ENCODE results near the gene TOM1L2.
"Not testable (repeated sequence)": the region's sequence is repeated elsewhere in the genome, so short reads cannot be mapped to it uniquely, and the experiment has no call there.

Gene TOM1L2

DNA sequence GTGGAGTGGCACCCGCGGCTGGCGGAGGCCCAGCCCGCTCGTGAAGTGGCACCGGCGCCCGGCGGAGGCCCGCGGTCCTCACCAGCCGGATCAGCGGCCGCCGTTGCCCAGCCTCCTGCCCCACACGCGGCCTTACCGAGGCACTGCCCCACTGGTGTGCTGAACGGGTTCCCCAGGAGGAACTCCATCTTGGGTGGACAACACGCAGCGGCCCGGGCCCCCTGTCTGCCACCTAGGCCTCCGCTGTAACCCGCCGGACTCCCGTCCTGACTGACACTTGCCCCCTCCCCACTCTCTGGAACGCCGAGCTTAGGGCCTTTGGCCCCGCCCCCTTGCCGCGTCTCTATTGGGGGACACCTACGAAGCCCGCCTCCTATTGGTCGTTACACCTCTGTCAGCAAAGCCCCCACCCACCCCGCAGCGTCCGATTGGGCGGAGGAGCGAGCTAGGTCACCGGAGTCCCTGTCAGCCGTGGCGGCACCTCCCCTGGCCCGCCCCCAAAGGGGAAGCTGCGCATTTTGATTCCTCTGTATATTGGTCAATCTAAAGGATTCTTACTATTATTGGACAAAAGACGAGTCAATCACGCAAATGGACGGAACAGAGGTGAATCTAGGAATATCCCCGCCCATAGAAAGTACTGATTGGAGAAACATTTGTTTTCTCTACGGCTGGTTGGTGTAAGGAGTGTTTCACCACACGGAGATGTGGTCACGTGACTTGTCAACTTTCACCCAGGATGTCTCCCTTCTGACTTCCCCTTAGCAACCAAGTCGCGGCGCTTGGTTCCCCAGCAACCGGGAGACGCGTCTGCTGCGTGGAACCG lies at the start of gene TOM1L2, which contains the start of gene DRC3:
TSS of gene TOM1L2 (minus strand) at position 275 of the 826 bp plus-strand sequence. CDS start at position 188, 87 bp downstream.
TSS of gene DRC3 (plus strand) at position 737 of the 826 bp plus-strand sequence. CDS start 4,737 bp downstream, outside the sequence.
- DNase-seq (ENCODE audit: low read depth) = peak; percentile 100

DNA sequence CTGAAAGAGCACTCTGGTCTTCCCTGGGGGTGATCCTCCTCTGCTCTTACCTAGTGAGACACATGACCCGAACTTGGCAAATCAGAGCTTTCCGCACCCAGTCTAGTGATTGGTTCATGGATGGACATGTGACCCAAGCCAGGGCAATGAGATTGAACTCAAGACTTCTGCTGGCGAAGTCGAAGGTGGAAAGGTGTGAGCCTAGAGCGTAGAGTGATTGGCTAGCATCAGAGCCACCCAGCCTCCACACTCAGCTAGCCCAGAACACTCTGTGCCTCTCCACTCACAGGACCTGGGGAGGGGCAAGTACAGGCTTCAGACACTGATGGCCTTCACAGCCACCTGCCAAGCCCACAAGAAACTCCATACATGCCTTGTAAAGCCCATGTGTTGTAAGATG lies 49.2 kb upstream of the TOM1L2 start:
- no peak for DNase-seq (ENCODE audit: low read depth)

DNA sequence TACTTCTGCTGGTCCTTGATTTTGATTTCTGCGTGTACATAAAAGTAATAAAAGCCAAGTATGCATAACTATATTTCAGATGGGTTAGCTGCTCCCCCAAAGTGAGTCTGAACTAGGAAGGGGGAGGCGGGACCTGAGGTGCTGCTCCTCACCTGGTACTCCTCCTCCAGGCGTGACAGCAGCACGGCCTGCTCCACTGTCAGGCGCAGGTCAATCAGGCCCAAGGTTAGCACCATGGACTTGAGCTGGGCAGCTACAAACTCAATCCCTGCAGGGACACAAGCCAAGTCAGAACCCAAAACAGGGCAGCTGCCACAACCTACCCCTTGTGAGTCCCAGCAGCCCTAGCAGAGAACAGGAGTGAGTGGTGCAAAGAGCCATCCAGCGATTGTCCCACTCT lies 48.8 kb upstream of the TOM1L2 start:
- no peak for DNase-seq (ENCODE audit: low read depth)

DNA sequence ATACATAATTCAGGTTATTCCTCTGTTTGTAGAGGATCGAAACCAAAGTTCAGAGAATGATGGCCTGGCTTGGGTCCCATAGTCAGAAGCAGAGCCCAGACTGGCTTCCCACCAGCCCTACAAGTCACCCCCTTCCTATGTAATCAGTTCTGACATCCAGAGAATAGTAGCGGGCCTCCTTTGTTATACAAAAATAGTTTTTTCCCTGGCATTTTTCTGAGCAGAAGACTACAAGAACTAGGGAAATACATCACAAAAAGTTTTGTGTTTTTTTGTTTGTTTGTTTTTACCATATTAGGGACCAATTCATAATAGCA lies 47.6 kb upstream of the TOM1L2 start:
- DNase-seq (ENCODE audit: low read depth) = no peak

DNA sequence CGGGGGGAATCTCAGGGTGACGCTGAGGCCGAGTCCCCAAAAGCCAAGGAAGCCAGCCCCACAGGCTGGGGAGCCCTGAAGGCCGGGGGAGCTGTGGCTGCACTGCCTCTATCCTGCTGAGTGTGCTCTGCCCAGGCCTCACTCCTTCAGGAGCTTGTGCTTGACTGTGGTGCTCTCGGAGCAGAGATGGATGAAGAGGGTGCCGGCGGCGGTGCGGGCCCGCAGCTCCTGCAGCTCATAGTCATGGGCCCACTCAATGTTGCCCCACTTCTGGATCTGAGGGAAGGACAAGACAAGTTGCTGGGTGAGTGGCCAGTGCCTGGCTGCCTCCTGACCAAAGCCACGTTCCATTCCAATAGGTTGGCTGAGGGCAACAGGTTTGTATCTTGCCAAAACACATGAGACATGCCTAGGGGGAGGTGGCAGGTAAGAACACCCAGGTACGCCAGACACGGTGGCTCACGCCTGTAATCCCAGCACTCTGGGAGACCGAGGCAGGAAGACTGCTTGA lies 46.3 kb upstream of the TOM1L2 start:
- DNase-seq (ENCODE audit: low read depth) = no peak

DNA sequence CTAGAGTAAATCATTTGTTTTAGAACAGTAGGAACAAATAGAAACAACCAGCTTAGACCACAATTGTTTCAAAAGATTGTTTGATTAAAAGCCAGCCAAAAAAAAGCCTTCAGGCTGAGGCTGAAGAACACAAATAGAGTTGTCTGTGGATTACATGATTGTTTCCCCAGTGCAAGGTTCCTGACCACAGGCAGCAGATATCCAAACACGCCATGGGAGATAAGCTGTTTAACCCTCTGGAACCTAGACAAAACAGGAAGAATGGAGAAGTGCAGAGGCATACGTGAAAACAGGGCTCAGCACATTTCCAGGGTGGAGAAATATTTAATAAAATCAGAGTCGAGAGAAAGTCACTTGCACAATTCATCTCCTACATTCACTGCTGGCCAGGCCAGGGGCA lies 45.8 kb upstream of the TOM1L2 start:
- DNase-seq (ENCODE audit: low read depth) = no peak

DNA sequence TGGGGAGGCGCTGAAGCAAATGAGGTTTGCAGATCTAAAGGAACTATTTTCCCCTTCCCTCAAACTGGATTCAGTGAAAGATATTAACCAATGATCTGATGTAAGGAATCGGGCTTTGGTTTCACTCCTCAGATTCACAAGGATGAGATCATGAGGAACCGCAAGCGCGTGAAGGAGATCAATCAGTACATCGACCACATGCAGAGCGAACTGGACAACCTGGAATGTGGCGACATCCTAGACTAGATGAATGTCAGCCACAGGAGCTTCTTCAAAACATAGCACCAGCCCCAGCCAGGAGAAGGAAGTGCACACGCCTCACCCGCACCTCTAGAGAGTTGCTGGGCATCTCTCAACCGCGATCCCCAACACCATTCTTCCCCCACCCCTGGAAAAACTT lies 44.2 kb upstream of the TOM1L2 start:
- no peak for DNase-seq (ENCODE audit: low read depth)

DNA sequence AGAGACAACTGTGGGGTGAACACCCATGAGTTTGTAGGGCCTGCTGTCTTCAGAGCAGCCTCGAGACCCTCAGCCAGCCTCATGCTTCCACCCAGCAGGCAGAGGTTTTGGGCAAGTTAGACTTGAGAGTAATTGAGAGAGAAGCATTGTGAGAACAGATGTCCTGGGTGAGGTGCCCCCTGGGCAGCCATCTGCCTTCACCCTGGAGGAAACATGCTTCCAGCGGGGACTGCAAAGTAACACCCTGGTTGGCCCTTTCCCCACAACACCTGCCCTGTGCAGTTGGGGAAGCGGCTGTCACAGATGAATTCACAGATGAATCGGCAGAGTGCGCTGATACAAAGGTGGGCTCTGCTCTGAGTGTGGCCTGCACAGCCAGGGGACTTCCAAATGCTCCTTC lies 43.4 kb upstream of the TOM1L2 start:
- DNase-seq (ENCODE audit: low read depth) = no peak

DNA sequence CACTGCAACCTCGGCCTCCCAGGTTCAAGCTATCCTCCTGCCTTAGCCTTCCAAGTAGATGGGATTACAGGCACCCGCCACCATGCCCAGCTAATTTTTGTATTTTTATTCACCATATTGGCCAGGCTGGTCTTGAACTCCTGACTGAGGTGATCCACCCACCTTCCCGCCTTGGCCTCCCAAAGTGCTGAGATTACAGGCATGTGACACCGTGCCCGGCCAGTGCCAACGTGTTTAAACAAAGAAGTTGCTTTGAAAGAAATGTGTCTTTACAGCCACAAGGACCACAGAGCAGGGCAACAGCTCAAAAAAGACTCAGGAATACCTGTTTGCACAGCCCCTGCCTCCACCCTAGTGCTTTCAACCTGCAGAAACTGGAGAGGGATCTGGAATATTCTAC lies 41.8 kb upstream of the TOM1L2 start:
- DNase-seq (ENCODE audit: low read depth) = no peak

DNA sequence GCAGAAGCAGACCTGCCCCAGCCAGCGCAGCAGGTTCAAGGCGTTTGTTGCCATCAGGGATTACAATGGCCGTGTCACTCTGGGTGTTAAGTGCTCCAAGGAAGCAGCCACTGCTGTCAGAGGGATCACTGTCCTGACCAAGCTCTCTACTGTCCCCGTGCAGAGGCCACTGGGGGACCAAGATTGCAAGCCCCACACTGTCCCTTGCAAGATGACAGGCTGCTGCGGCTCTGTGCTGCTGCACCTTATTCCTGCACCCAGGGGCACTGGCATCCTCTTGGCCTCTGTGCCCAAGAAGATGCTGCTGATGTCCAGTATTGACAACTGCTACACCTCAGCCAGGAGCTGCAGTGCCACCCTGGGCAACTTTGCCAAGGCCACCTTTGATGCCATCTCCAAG lies 39.1 kb upstream of the TOM1L2 start:
- DNase-seq (ENCODE audit: low read depth) = no peak

DNA sequence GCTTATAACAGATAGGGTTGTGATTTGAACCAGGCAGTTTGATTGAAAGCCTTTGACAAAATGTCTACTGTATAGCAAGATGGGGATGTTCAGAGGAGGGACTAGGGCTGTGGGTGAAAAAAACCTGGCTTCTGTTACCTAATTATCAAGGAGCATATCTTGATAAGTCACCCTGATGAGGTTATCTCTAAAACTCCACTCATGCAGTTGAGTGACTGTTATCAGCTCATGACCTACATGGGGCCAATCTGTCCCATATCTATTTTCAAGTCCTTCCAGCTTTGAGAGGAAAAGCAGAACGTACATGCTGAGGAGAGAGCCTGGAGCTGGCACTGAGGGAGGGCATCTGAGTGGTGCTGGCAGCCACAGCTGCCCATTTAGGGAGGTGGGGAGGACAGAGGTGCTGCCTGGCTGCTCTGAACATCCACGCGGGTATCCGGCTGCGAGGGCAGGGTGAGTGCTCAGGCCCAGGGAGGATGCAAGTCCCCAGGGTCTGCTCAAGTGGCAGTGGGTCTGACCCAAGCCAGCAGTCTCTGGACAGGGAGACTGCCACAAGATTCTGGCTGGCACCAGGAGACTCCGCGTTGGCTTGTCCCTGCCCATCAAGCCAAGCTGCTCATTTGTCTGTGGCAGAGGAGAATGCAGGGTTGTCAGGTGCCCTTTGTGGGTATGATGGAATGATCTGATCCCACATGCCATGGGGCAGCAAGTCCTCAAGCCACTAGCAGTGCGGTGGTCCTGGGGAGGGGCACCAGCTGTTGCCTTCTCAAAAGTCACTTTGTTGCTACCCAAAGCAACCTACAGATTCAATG lies 37.6 kb upstream of the TOM1L2 start:
- no peak for DNase-seq (ENCODE audit: low read depth)

DNA sequence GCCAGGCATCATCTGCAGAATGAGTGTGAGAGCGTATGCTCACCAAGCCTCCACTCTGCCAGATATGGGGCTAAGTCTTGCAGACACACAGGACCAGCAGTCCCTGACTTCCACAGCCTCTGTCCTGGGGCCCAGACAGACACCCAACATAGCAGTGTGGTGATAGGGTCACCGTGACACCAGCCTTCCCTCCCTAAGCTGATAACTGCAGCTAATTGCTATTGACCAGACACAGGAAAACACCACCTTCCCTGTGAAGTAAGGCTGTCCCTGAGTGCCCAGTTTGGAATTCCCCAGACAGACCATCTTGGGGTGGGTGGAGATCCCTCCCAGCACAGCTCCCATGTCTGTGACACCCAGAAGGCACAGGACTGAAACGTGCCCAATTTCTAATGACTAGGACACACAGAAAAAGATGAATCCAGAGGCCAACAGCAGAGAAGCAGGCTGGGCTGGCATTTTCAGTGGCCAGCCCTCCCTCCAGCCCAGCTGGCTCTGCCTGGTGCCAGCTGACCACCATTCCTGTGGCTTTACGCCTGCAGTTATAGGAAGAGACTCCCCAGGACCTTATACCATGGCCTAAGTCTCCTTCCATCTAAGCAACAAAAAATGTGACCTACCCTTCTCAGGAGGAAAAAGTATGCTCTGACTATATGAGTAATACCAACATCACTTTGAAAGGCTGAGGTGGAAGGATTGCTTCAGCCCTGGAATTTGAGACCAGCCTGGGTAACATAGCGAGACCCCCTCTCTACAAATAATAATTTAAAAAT lies 36.5 kb upstream of the TOM1L2 start:
- no peak for DNase-seq (ENCODE audit: low read depth)

DNA sequence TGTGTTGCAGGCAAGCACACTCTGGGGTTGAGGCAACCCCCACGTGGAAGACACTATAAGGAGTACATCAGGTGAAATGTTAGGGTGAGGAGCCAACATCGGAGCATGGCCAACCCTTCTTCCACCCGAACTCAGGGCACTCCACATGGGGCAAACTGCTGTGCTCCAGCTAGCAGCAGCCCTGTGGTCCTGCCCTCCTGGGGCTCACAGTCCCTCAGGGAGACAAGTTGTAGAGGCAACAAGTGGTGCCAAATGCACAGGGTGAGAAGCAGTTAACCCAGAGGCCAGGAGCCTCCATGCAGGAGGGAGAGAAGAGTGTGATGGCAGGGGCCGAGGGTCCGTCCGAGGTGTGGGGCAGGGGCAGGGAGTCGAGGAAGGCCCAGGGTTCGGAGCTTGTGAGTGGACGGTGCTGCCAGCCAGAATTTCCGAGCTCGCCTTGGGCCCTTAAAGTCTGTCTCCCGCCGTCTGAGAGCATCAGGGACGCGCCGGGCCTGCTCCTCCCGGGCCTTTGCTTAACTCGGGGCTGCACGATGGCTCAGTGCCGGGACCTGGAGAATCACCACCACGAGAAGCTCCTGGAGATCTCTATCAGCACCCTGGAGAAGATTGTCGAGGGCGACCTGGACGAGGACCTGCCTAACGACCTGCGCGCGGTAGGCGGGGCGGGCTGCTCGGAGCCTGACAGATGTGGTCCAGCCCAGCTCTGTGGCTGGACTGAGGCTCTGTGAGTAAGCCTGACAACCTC lies 34.5 kb upstream of the TOM1L2 start:
- DNase-seq (ENCODE audit: low read depth) = no peak

DNA sequence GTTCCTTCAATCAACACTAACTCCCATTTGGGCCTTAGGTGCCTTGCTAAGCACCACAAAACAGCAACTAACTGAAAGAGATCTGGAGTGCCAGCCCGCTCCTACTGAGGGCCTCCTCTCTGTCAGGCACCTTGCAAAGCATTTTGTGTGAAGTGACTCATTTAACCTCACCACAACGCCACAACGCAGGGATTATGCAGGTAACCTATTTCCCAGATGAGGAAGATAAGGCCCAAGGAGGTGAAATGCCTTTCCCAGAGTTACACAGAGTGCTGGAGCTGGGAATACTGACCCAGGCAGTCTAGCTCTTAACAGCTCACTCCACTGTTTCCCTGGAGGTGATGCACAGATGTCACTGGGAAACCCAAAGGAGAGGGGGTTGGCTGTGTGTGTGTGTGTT lies 33.3 kb upstream of the TOM1L2 start:
- no peak for DNase-seq (ENCODE audit: low read depth)

DNA sequence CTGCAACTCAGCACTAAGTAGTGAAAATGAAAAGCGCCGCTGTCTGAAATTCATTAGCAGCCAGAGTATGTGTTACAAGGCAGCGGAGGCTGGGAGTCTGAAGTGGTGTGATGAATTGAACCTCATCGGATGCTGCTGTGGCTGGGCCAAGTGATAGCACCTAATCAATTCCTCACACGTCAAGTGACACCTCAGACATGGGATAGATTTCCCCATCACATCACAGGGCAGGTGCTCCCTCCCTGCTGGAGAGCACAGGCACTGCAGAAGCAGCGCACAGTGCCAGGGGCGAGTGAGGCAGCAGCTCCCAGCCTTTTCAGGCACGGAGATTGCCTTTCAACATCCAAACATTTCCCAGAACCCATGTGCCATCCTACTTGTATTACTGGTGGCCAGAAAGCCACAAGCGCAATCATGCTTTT lies 32.7 kb upstream of the TOM1L2 start:
- DNase-seq (ENCODE audit: low read depth) = no peak

DNA sequence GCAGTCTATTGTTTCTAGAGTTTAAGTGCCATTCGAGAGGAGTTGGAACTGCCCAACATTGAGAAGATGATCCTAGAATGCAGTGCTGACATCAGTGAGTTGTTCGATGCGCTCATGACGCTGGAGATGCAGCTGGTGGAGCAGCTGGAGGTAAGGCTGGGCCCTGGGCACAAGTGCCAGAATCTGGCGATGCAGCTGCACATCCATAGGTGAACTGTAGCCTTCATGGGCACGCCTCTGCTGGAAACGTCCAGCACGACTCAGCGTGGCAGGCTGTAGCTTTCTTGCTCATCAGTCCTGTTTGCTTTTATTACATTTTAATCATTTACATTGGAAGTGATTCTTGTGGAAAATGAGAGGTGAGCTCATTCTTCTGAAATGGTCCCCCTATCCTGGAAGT lies 32.1 kb upstream of the TOM1L2 start:
- no peak for DNase-seq (ENCODE audit: low read depth)

DNA sequence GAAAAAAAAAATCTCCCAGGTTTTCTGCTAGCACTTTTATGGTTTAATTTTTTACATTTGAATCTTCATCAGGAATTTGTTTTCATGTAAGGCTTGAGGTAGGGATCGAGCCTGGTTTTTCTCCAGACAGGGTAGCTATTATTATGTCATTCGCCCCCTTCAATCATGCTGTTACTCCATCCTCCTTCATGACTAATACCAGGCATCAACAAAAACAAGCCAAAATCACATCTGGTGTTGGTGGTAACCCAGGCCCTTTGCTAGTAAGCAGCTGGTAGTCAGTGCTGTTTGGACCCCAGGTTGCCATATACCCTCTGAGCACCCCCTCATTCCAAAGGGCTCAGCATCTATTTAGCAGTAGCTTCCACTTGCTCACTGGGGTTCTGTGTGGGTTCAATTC lies 30.0 kb upstream of the TOM1L2 start:
- DNase-seq (ENCODE audit: low read depth) = no peak

DNA sequence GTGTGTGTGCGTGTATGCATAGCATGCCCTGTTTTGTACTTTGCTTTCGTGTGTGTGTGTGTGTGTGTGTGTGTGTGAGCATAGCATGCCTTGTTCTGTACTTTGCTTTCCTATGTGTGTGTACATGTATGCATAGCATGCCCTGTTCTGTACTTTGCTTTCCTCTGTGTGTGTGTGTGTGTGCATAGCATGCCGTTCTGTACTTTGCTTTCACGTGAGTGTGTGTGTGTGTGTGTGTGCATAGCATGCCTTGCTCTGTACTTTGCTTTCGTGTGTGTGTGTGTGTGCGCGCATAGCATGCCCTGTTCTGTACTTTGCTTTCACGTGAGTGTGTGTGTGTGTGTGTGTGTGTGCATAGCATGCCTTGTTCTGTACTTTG lies 27.8 kb upstream of the TOM1L2 start:
- DNase-seq (ENCODE audit: low read depth) = no peak

DNA sequence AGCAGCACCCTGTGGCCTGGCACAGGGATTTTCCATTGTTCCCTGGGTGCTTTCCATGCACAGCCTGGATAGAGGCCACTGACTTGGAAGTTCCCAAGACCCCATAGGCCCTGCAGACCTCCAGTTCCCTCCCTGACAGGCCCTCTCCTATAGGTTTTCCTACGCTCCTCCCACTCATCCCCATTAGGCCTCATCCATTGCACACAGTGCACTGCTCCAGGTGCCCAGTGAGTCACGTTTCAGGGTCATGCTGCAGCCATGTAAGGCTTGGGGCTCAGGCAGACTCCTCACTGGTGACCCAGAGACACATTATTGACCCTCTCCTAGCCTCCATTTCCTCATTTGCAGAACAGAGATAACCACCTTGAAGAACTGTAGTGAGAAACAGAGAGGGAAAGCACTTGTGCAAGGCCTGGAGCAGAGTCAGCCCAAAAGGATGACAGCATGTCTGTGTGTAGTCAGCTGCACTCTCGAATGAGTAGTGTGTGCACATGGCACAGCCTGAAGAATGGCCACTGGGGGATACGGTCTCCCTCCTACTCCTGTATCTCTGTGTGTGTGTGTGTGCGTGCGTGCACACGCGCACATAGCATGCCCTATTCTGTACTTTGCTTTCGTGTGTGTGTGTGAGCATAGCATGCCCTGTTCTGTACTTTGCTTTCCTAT lies 27.3 kb upstream of the TOM1L2 start:
- no peak for DNase-seq (ENCODE audit: low read depth)

DNA sequence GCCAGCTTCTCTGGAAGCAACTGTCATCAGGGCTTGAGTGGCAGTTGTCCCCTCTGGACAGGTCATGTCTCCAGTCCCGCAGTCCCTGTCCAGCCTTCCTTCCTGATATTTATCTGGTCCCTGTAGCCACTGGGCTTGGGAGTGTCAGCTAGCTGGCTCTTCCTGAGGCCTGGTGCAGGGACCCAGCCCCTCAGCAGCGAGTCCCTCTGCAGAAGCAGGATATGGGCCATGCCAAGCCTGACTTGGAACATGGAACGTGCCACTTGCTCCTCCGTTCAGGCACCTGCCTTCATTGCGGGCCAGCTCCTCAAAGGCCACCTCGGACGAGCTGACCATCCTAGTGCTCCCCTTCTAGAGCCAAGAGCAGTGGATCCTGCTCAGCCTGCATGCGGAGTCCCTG lies 26.7 kb upstream of the TOM1L2 start:
- DNase-seq (ENCODE audit: low read depth) = no peak

DNA sequence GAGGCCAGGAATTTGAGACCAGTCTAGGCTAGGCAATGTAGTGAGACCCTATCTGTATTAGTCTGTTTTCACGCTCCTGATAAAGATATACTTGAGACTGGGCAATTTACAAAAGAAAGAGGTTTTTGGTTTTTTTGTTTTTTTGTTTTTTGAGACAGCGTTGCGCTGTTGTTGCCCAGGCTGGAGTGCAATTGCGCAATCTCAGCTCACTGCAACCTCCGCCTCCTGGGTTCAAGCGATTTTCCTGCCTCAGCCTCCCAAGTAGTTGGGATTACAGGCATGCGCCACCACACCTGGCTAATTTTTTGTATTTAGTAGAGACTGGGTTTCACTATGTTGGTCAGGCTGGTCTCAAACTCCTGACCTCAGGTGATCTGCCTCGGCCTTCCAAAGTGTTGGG lies 23.7 kb upstream of the TOM1L2 start:
- not testable (repeated sequence) for DNase-seq (ENCODE audit: low read depth)
